Transverse colon (tissue), 4 donors: ENCODE results near the gene THAP4.

ENCODE experiments used
- EP300 ChIP-seq: sonication (generic); formaldehyde crosslinking; IDR thresholded peaks from one replicate; pipeline ENCODE4 v1.6.1; 2017; ENCODE audit warnings: antibody characterized with exemption, low read depth
- POLR2AphosphoS5 ChIP-seq, 3 donors: sonication (generic); formaldehyde crosslinking; IDR thresholded peaks; one replicate each; pipeline ENCODE4 v1.6.1; 2016; ENCODE audit warnings: antibody characterized with exemption in 3 of 3
- TF ChIP-seq, protein P1 (sequence below), 5 experiments: fragments of 200-600 bp in 3 of 5; fragments of 450-650 bp in 2 of 5; sonication (generic) in 3 of 5; IDR thresholded peaks; 1 replicate in 2 of 5; 2 replicates in 3 of 5; pipeline ENCODE4 v1.5.1; 2016 to 2017; ENCODE audit warnings: antibody characterized with exemption in 5 of 5, inconsistent platforms in 3 of 5, mild to moderate bottlenecking in 2 of 5, moderate library complexity in 1 of 5

DNA sequence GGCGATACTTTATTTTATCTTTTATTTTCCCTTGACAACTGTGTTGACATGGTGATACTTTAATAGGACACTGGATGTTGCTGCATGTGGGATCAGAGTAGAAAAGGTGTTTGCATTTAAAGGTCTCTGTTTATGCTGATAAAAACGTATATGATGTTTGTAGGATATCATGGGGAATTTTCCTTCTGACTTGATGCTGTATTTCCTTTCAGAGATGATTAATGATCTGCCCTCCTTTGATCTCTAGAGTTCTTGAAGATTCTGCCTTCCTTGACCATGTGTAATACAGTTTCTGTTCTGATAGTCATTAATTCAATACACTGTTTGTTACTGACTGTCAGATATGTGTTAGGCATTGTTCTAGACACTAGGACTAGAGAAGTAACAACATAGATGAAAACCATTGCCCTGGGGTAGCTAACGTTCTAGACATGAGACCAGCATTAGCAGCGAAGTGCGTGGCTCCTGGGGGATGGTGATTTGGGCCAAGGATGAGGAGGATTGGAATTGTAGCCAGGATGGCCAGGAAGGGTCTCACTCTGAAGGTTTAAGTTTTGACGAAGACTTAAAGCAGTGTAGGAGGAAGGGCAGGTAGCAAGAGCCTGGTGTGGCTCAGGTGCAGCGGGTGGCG, 3.3 kb upstream of the THAP4 start:
- TF ChIP-seq, protein P1, sequence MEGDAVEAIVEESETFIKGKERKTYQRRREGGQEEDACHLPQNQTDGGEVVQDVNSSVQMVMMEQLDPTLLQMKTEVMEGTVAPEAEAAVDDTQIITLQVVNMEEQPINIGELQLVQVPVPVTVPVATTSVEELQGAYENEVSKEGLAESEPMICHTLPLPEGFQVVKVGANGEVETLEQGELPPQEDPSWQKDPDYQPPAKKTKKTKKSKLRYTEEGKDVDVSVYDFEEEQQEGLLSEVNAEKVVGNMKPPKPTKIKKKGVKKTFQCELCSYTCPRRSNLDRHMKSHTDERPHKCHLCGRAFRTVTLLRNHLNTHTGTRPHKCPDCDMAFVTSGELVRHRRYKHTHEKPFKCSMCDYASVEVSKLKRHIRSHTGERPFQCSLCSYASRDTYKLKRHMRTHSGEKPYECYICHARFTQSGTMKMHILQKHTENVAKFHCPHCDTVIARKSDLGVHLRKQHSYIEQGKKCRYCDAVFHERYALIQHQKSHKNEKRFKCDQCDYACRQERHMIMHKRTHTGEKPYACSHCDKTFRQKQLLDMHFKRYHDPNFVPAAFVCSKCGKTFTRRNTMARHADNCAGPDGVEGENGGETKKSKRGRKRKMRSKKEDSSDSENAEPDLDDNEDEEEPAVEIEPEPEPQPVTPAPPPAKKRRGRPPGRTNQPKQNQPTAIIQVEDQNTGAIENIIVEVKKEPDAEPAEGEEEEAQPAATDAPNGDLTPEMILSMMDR (IDR thresholded peaks at IDR 0.05), result no peak
- TF ChIP-seq EP300, result no peak
- TF ChIP-seq POLR2AphosphoS5 (IDR thresholded peaks at IDR 0.05), result no peak
